H4 (cell line): ENCODE measurements around the gene HYAL3. TPM values are rescaled to one million over a fixed set of nuclear protein-coding genes. Genes with fewer than 3 reads are reported as not detected.
A peak's percentile ranks its signal among the peaks of the same experiment; 100 is the strongest.

Experiments
- DNase-seq: peaks from one replicate; pipeline ENCODE4 v3.0.0-alpha.2; 2015; ENCODE audit warnings: low spot score
- total RNA-seq: library from RNA; depleted of rRNA; stranded (reverse); fragments of >200 nt; shearing (Covaris generic); gene quantifications from 2 replicates; pipeline ENCODE4 v1.2.3, GENCODE V29; 2014; rRNA removed

Gene HYAL3
- 1.3 and 2.8 TPM in 2 replicates for total RNA-seq

GRCh38 chr3:50298836-50299637 lies at the start of gene HYAL3, which contains the start of gene NAA80:
TSS of gene HYAL3 (minus strand) at chr3:50299405. CDS start at chr3:50295602, 3,803 bp downstream.
TSS of gene NAA80 (minus strand) at chr3:50299405. CDS start at chr3:50297463, 1,942 bp downstream.
- DNase-seq = peak; percentile 91

GRCh38 chr3:50347187-50347813 lies 48.1 kb upstream of the HYAL3 start:
- DNase-seq = peak; percentile 61

GRCh38 chr3:50345586-50346234 lies 46.5 kb upstream of the HYAL3 start, which contains the start of gene ZMYND10:
TSS of gene ZMYND10 (minus strand) at chr3:50345732. CDS start at chr3:50345579, 153 bp downstream.
- no peak for DNase-seq

GRCh38 chr3:50345008-50345407 lies 45.8 kb upstream of the HYAL3 start:
- DNase-seq = no peak

- no peak for DNase-seq
Observed at GRCh38 chr3:50342813-50343633, 43.8 kb upstream of the HYAL3 start.

GRCh38 chr3:50341996-50342650 lies 42.9 kb upstream of the HYAL3 start:
- no peak for DNase-seq

- no peak for DNase-seq
Observed at GRCh38 chr3:50341537-50341936, 42.3 kb upstream of the HYAL3 start.

- DNase-seq = no peak
Observed at GRCh38 chr3:50340448-50341329, 41.5 kb upstream of the HYAL3 start, which contains the start of gene RASSF1. TSS of gene RASSF1 (minus strand) at chr3:50340836. CDS start at chr3:50340805, 31 bp downstream.

- DNase-seq = no peak
Observed at GRCh38 chr3:50340147-50340447, 40.9 kb upstream of the HYAL3 start.

GRCh38 chr3:50339485-50340146 lies 40.4 kb upstream of the HYAL3 start:
- no peak for DNase-seq

- DNase-seq = no peak
Observed at GRCh38 chr3:50338965-50339364, 39.8 kb upstream of the HYAL3 start.

GRCh38 chr3:50337175-50337861 lies 38.1 kb upstream of the HYAL3 start:
- peak; percentile 97 for DNase-seq

- DNase-seq = no peak
Observed at GRCh38 chr3:50336452-50337174, 37.4 kb upstream of the HYAL3 start.

GRCh38 chr3:50334339-50335075 lies 35.3 kb upstream of the HYAL3 start:
- DNase-seq = no peak

GRCh38 chr3:50333744-50334328 lies 34.6 kb upstream of the HYAL3 start:
- DNase-seq = no peak

- no peak for DNase-seq
Observed at GRCh38 chr3:50331364-50331907, 32.2 kb upstream of the HYAL3 start.

GRCh38 chr3:50330330-50330729 lies 31.1 kb upstream of the HYAL3 start:
- no peak for DNase-seq
